SU-DHL-6 (cell line): ENCODE results near the gene WASF3.

Experiments used
- EZH2phosphoT487 ChIP-seq: fragments of 200-600 bp; sonication (generic), shearing (Covaris generic); conservative IDR thresholded peaks from 2 replicates; pipeline ENCODE4 v1.6.1; 2018; ENCODE audit warnings: mild to moderate bottlenecking, antibody characterized with exemption, low read length, moderate library complexity, mixed read lengths
- TF ChIP-seq, protein P1 (sequence below): fragments of 200-600 bp; sonication (generic); IDR thresholded peaks from one replicate; pipeline ENCODE4 v1.5.1; 2017; ENCODE audit warnings: antibody characterized with exemption, mild to moderate bottlenecking, low read length, moderate library complexity; ENCODE audit not compliant: insufficient read depth, poor library complexity, severe bottlenecking

DNA sequence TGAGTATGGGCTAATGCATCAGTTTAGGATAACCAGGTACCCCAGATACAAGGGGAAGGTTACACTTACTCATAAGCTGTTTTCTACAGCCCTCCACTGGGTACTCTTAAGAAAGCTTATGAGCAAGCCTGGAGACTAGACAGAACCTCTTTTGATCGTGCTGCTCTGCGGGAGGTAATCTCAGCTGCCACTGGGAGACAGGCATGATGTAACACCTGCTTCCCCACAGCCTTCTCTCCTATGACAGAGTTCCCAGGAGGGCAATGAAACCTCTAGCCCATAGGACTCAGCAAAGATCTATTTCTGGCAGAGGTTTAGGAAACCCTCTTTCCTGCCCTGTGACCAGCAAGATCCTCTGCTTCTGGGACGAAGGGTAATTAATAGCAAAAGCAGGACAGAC, 65.6 kb downstream of the WASF3 start:
- TF ChIP-seq, protein P1, sequence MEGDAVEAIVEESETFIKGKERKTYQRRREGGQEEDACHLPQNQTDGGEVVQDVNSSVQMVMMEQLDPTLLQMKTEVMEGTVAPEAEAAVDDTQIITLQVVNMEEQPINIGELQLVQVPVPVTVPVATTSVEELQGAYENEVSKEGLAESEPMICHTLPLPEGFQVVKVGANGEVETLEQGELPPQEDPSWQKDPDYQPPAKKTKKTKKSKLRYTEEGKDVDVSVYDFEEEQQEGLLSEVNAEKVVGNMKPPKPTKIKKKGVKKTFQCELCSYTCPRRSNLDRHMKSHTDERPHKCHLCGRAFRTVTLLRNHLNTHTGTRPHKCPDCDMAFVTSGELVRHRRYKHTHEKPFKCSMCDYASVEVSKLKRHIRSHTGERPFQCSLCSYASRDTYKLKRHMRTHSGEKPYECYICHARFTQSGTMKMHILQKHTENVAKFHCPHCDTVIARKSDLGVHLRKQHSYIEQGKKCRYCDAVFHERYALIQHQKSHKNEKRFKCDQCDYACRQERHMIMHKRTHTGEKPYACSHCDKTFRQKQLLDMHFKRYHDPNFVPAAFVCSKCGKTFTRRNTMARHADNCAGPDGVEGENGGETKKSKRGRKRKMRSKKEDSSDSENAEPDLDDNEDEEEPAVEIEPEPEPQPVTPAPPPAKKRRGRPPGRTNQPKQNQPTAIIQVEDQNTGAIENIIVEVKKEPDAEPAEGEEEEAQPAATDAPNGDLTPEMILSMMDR = no peak
- TF ChIP-seq EZH2phosphoT487 = no peak
